Prostate gland (tissue), 2 donors: ENCODE measurements around the gene FAM3A.

Experiments used
- POLR2A ChIP-seq: fragments of 450-650 bp; IDR thresholded peaks from one replicate; pipeline ENCODE4 v1.6.1; 2016; ENCODE audit warnings: antibody characterized with exemption, mild to moderate bottlenecking
- TF ChIP-seq, protein P1 (sequence below), 4 experiments: fragments of 200-600 bp in 2 of 4; fragments of 450-650 bp in 2 of 4; sonication (generic) in 2 of 4; IDR thresholded peaks; 1 replicate in 3 of 4; 2 replicates in 1 of 4; pipeline ENCODE4 v1.5.1; 2016 to 2019; ENCODE audit warnings: antibody characterized with exemption in 4 of 4, mild to moderate bottlenecking in 2 of 4, moderate library complexity in 2 of 4

DNA sequence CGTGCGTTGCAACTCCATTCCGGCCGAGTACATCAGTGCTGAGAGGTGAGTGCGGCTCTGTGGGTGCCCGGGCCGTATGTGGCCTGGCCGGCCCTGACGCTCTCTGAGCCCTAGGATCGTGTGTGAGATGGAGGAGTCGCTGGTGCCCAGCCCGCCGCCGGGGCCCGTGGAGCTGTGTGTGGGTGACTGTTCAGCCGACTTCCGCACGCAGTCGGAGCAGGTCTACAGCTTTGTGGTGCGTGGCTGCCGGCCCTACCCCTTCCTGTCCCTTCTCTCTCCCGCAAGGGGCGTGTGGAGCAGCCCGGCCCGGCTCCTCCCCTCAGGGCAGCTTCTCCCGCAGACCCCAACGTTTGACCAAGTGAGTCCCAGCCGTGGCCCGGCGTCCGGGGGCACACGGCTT lies 50.0 kb downstream of the FAM3A start:
- TF ChIP-seq POLR2A = no peak
- TF ChIP-seq, protein P1, sequence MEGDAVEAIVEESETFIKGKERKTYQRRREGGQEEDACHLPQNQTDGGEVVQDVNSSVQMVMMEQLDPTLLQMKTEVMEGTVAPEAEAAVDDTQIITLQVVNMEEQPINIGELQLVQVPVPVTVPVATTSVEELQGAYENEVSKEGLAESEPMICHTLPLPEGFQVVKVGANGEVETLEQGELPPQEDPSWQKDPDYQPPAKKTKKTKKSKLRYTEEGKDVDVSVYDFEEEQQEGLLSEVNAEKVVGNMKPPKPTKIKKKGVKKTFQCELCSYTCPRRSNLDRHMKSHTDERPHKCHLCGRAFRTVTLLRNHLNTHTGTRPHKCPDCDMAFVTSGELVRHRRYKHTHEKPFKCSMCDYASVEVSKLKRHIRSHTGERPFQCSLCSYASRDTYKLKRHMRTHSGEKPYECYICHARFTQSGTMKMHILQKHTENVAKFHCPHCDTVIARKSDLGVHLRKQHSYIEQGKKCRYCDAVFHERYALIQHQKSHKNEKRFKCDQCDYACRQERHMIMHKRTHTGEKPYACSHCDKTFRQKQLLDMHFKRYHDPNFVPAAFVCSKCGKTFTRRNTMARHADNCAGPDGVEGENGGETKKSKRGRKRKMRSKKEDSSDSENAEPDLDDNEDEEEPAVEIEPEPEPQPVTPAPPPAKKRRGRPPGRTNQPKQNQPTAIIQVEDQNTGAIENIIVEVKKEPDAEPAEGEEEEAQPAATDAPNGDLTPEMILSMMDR (IDR thresholded peaks at IDR 0.05) = no peak
